Right hindlimb (tissue), 1 donor: ENCODE data around the gene DENND2C.

Source experiments
- DNase-seq: peaks from one replicate; pipeline ENCODE4 v3.0.0-alpha.2; 2018

Gene DENND2C

DNA sequence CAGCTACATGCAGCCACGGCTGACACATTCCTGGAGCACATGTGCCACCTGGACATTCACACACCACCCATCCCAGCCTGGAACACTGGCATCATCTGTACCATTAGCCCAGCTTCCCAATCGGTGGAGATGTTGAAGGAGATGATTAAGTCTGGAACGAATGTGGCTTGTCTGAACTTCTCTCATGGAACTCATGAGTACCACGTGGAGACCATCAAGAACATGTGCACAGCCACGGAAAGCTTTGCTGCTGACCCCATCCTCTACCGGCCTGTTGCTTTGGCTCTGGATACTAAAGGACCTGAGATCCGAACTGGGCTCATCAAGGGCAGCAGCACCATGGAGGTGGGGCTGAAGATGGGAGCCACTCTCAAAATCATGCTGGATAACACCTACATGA, 133.8 kb downstream of the DENND2C start:
- DNase-seq, result no peak

DNA sequence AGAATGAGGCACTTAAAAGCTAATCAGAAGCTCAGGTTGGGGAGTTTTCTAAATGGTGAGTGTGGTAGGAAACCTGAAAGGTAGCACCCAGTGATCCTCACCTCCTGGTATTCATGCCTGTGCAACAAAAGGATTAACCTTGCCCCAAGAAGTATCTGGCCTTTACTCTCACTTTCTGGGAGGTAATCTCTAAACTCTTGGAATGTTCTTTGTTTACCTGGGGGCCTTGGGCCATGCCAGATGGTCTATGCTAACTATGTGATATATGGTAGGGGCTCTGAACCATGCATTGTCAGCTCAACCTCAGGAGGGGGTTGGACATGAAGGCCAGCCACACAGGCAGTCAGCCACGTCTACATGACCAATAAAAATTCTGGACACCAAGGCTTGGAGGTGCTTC, 134.4 kb downstream of the DENND2C start:
- no peak for DNase-seq
